BLaER1 (cell line): ENCODE data around the gene TLCD4.

Experiments
- H3K27ac ChIP-seq: shearing (Covaris generic); formaldehyde crosslinking; 2 replicates; pipeline ENCODE4 v1.8.1; 2022
- H3K27me3 ChIP-seq: shearing (Covaris generic); formaldehyde crosslinking; 2 replicates; pipeline ENCODE4 v1.8.1; 2022
- H3K36me3 ChIP-seq: shearing (Covaris generic); formaldehyde crosslinking; 2 replicates; pipeline ENCODE4 v1.8.1; 2022
- H3K4me1 ChIP-seq: shearing (Covaris generic); formaldehyde crosslinking; 2 replicates; pipeline ENCODE4 v1.8.1; 2022
- H3K4me2 ChIP-seq: shearing (Covaris generic); formaldehyde crosslinking; 2 replicates; pipeline ENCODE4 v1.8.1; 2022
- H3K4me3 ChIP-seq: shearing (Covaris generic); formaldehyde crosslinking; 2 replicates; pipeline ENCODE4 v1.8.1; 2022
- H3K9ac ChIP-seq: shearing (Covaris generic); formaldehyde crosslinking; 2 replicates; pipeline ENCODE4 v1.8.1; 2022
- H3K9me3 ChIP-seq: shearing (Covaris generic); formaldehyde crosslinking; 2 replicates; pipeline ENCODE4 v1.8.1; 2022
- H4K20me1 ChIP-seq: shearing (Covaris generic); formaldehyde crosslinking; 2 replicates; pipeline ENCODE4 v1.8.1; 2022
- Cebpa-rat ChIP-seq: shearing (Covaris generic); IDR thresholded peaks from 2 replicates; pipeline ENCODE4 v1.8.1; 2022

TLCD4 gene

GRCh38 chr1:95118067-95118499 lies 928 bp downstream of the TLCD4 start:
- no peaks in the 10 kb centered on the region for H3K9me3 ChIP-seq
- H3K4me3 ChIP-seq = peak overlapping the region; percentile 78
- no peak overlapping the region for H3K27ac ChIP-seq
- no peaks in the 10 kb centered on the region for H3K36me3 ChIP-seq
- H3K9ac ChIP-seq = no peak overlapping the region
- no peak for TF ChIP-seq Cebpa-rat
- H3K4me1 ChIP-seq = peaks cover 11% of the 10 kb centered on the region
- no peaks in the 10 kb centered on the region for H4K20me1 ChIP-seq
- peak overlapping the region; percentile 99 for H3K4me2 ChIP-seq
- H3K27me3 ChIP-seq = peaks cover 47% of the 10 kb centered on the region

DNA sequence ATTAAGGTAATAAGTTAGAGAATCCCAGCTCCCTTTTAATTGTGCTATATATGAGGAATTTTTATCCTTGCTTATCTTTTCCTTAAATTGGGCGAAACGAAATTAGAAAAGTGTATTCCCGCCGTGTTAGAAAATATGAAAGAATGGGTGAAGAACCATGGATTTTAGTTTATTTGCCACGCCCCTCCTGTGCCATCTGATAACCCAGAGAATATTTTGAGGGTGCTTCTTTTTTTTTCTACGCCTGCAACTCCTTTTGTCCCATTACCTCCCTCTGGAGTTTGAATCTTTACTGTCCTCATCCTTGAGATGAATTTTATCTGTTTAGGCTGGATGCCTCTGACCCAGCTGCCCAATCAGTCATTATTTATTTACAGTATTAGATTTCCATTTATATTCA lies 1.6 kb downstream of the TLCD4 start:
- no peaks in the 10 kb centered on the region for H3K36me3 ChIP-seq
- H3K27ac ChIP-seq = no peak overlapping the region
- H3K4me3 ChIP-seq = no peak overlapping the region
- peaks cover 47% of the 10 kb centered on the region for H3K27me3 ChIP-seq
- no peak for TF ChIP-seq Cebpa-rat
- H4K20me1 ChIP-seq = no peaks in the 10 kb centered on the region
- no peak overlapping the region for H3K9ac ChIP-seq
- H3K4me1 ChIP-seq = peaks cover 11% of the 10 kb centered on the region
- no peaks in the 10 kb centered on the region for H3K9me3 ChIP-seq
- no peak overlapping the region for H3K4me2 ChIP-seq

DNA sequence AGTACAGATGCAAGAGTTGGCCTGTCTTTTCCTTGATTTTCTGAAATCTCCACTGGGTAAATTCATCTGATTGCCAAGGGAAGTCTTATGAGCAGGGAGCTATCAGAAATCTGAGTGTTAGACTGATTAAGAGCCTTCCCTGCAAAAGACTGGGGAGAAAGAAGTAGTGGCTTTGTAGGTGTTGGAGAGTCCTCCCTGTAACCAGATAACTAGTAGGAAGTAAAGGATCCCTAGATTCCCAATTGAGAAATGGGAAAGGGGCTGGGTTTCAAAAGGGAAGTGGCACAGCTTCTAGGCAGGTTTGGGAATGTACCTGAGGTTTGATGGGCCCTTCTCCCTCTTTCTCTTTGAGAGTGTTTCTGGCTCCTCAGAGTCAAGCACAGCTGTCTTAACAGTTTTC lies 2.1 kb downstream of the TLCD4 start:
- peaks cover 11% of the 10 kb centered on the region for H3K4me1 ChIP-seq
- no peak overlapping the region for H3K27ac ChIP-seq
- no peak for TF ChIP-seq Cebpa-rat

GRCh38 chr1:95122151-95122697 lies 5.1 kb downstream of the TLCD4 start:
- Histone ChIP-seq H3K4me1 (peaks cover 6% of the 10 kb centered on the region), H3K36me3 (no peaks in the 10 kb centered on the region), H3K9ac (no peak overlapping the region), H3K4me2 (no peak overlapping the region), H3K9me3 (no peaks in the 10 kb centered on the region), H4K20me1 (no peaks in the 10 kb centered on the region), H3K27ac (no peak overlapping the region), H3K4me3 (no peak overlapping the region), H3K27me3 (peaks cover 31% of the 10 kb centered on the region)
- no peak for TF ChIP-seq Cebpa-rat

More for the DNA sequence above, 2.1 kb downstream of the TLCD4 start:
- H3K9me3 ChIP-seq = no peaks in the 10 kb centered on the region
- no peak overlapping the region for H3K4me2 ChIP-seq
- no peak overlapping the region for H3K4me3 ChIP-seq
- H3K36me3 ChIP-seq = no peaks in the 10 kb centered on the region
- no peak overlapping the region for H3K9ac ChIP-seq
- peaks cover 47% of the 10 kb centered on the region for H3K27me3 ChIP-seq
- no peaks in the 10 kb centered on the region for H4K20me1 ChIP-seq

- no peaks in the 10 kb centered on the region for H3K36me3 ChIP-seq
- no peaks in the 10 kb centered on the region for H3K9me3 ChIP-seq
- H3K27ac ChIP-seq = no peak overlapping the region
- no peak overlapping the region for H3K4me2 ChIP-seq
- no peak overlapping the region for H3K9ac ChIP-seq
- no peak overlapping the region for H3K4me3 ChIP-seq
- peaks cover 10% of the 10 kb centered on the region for H3K27me3 ChIP-seq
- H4K20me1 ChIP-seq = no peaks in the 10 kb centered on the region
- TF ChIP-seq Cebpa-rat = no peak
- H3K4me1 ChIP-seq = no peaks in the 10 kb centered on the region
These were observed 7.2 kb downstream of the TLCD4 start for GRCh38 chr1:95124342-95124741.

DNA sequence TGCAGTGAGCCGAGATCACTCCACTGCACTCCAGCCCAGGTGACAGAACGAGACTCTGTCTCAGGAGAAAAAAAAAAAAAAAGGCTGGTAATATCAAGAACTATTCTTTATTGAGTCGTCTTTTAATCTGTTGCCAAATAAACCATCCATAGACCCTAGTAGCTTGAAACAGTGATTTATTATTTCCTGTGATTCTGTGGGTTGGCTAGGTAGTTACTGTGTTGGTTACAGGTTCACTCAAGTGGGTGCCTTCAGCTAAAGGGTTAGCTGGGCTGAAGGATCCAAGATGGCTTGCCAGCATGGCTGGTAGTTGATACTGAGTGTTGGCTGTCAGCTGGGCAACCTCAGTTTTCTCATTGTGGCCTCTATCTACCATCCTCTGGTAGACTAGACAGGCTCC lies 9.2 kb downstream of the TLCD4 start:
- Histone ChIP-seq H3K36me3 (no peaks in the 10 kb centered on the region), H3K27me3 (no peaks in the 10 kb centered on the region), H3K9ac (no peak overlapping the region), H3K4me1 (no peaks in the 10 kb centered on the region), H3K27ac (no peak overlapping the region), H3K4me2 (no peak overlapping the region), H4K20me1 (no peaks in the 10 kb centered on the region), H3K4me3 (no peak overlapping the region), H3K9me3 (no peaks in the 10 kb centered on the region)
- no peak for TF ChIP-seq Cebpa-rat

- no peak for TF ChIP-seq Cebpa-rat
- Histone ChIP-seq H4K20me1 (no peaks in the 10 kb centered on the region), H3K4me1 (no peaks in the 10 kb centered on the region), H3K27me3 (no peaks in the 10 kb centered on the region), H3K9ac (no peak overlapping the region), H3K36me3 (no peaks in the 10 kb centered on the region), H3K4me3 (no peak overlapping the region), H3K27ac (no peak overlapping the region), H3K4me2 (no peak overlapping the region), H3K9me3 (no peaks in the 10 kb centered on the region)
These were observed 9.7 kb downstream of the TLCD4 start for GRCh38 chr1:95126846-95127245.

GRCh38 chr1:95127380-95127779 lies 10.2 kb downstream of the TLCD4 start:
- Histone ChIP-seq H3K36me3 (no peaks in the 10 kb centered on the region), H3K4me3 (no peak overlapping the region)

GRCh38 chr1:95132762-95133161 lies 15.6 kb downstream of the TLCD4 start:
- Histone ChIP-seq H3K9me3 (no peaks in the 10 kb centered on the region), H3K27ac (no peak overlapping the region), H3K9ac (no peak overlapping the region), H3K4me3 (no peak overlapping the region), H3K36me3 (no peaks in the 10 kb centered on the region), H3K4me1 (no peaks in the 10 kb centered on the region), H4K20me1 (no peaks in the 10 kb centered on the region), H3K4me2 (no peak overlapping the region), H3K27me3 (no peaks in the 10 kb centered on the region)
- no peak for TF ChIP-seq Cebpa-rat

More at GRCh38 chr1:95127380-95127779, 10.2 kb downstream of the TLCD4 start:
- no peak for TF ChIP-seq Cebpa-rat
- H3K9ac ChIP-seq = no peak overlapping the region
- no peaks in the 10 kb centered on the region for H3K9me3 ChIP-seq
- no peak overlapping the region for H3K4me2 ChIP-seq
- no peaks in the 10 kb centered on the region for H3K4me1 ChIP-seq
- no peaks in the 10 kb centered on the region for H4K20me1 ChIP-seq
- no peaks in the 10 kb centered on the region for H3K27me3 ChIP-seq
- no peak overlapping the region for H3K27ac ChIP-seq

DNA sequence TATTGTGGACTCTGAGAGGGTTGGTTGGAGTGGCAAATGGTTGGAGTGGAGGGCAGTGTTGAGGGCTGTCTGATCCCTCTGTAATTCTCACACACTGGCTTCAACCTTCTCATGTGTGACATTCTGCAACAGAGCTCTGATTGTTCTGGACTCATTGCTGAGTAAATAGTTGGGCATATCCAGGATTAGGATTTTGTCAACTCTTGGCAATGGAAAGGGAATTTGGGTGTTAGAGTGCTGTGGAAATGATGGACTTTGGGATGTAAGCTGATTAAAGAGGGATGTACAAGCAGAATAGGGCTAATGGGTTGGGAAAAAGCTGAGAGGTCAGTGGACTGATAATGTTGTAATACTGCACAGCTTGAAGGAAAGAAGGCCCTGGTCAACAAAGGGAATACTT lies 16.5 kb downstream of the TLCD4 start:
- Histone ChIP-seq H3K4me1 (no peaks in the 10 kb centered on the region), H3K4me3 (no peak overlapping the region), H4K20me1 (no peaks in the 10 kb centered on the region), H3K9me3 (no peaks in the 10 kb centered on the region), H3K4me2 (no peak overlapping the region), H3K9ac (no peak overlapping the region), H3K36me3 (no peaks in the 10 kb centered on the region), H3K27me3 (no peaks in the 10 kb centered on the region), H3K27ac (no peak overlapping the region)
- no peak for TF ChIP-seq Cebpa-rat

DNA sequence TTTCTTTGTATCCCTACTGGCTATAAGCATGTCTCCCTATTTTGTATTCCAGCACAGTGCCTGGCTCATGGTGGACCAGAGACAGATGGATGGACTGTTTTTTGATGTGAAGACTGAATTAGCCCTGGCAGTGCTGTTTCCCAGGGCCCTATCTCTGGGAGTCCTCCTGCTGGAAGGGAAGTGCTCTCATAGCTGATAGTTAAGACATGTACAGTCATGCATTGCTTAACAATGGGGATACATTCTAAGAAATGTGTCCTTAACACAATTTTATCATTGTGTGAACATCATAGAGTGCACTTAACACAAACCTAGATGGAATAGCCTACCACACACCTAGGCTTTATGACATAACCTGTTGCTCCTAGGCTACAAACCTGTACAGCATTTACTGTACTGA lies 21.1 kb downstream of the TLCD4 start:
- H3K27ac ChIP-seq = no peak overlapping the region
- H3K27me3 ChIP-seq = no peaks in the 10 kb centered on the region
- H3K4me2 ChIP-seq = no peak overlapping the region
- no peak overlapping the region for H3K9ac ChIP-seq
- H3K36me3 ChIP-seq = no peaks in the 10 kb centered on the region
- no peak for TF ChIP-seq Cebpa-rat
- H3K4me3 ChIP-seq = no peak overlapping the region
- H4K20me1 ChIP-seq = no peaks in the 10 kb centered on the region
- no peaks in the 10 kb centered on the region for H3K4me1 ChIP-seq
- no peaks in the 10 kb centered on the region for H3K9me3 ChIP-seq
